Measurements from ENCODE around the gene KCNJ6. TPM values are rescaled to one million over a fixed set of nuclear protein-coding genes. Genes with fewer than 3 reads are reported as not detected.

Gene KCNJ6
- total and polyA plus RNA-seq, 2 donors from 2014 or later = 0.06 TPM; not detected in 1

GRCh38 chr21:37915497-37915911 lies 753 bp downstream of the KCNJ6 start:
- intact Hi-C loops (cut with DNase I) = no loop called here
- H3K9ac ChIP-seq (ENCODE audit: low read length in 3 of 3) = peak overlapping the region in 1 of 3 donors; percentile 13
- TF ChIP-seq, protein P1, sequence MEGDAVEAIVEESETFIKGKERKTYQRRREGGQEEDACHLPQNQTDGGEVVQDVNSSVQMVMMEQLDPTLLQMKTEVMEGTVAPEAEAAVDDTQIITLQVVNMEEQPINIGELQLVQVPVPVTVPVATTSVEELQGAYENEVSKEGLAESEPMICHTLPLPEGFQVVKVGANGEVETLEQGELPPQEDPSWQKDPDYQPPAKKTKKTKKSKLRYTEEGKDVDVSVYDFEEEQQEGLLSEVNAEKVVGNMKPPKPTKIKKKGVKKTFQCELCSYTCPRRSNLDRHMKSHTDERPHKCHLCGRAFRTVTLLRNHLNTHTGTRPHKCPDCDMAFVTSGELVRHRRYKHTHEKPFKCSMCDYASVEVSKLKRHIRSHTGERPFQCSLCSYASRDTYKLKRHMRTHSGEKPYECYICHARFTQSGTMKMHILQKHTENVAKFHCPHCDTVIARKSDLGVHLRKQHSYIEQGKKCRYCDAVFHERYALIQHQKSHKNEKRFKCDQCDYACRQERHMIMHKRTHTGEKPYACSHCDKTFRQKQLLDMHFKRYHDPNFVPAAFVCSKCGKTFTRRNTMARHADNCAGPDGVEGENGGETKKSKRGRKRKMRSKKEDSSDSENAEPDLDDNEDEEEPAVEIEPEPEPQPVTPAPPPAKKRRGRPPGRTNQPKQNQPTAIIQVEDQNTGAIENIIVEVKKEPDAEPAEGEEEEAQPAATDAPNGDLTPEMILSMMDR (IDR thresholded peaks at IDR 0.05; ENCODE audit: borderline replicate concordance, extremely low read depth, insufficient read depth) = no peak
- FAIRE-seq = no peak
- peaks cover 5% of the 10 kb centered on the region for H3K27me3 ChIP-seq (ENCODE audit: control insufficient read depth, insufficient read depth, low read length)
- no peak overlapping the region for H3K27ac ChIP-seq (ENCODE audit: low read depth in 2 of 2, low read length in 2 of 2)
- no peak overlapping the region for H3K4me3 ChIP-seq (ENCODE audit: low read length in 3 of 3)
- DNase-seq = peak in 3 of 5 donors; percentile 16 to 40 (median 18)
- peaks cover 0 to 2% (median 0%) of the 10 kb centered on the region in 3 donors for H3K4me1 ChIP-seq (ENCODE audit: control insufficient read depth in 2 of 3, insufficient read depth in 2 of 3, low read depth in 1 of 3, low read length in 3 of 3)
- H3K36me3 ChIP-seq (ENCODE audit: control insufficient read depth in 2 of 3, insufficient read depth in 3 of 3, low read length in 3 of 3) = no peaks in the 10 kb centered on the region
- no peaks in the 10 kb centered on the region for H3K9me3 ChIP-seq (ENCODE audit: control insufficient read depth in 2 of 3, insufficient read depth in 1 of 3, low read length in 3 of 3)

GRCh38 chr21:37912616-37913015 lies 3.6 kb downstream of the KCNJ6 start:
- FAIRE-seq (no peak), DNase-seq (no peak)
- H3K9me3 ChIP-seq (ENCODE audit: control insufficient read depth in 2 of 3, insufficient read depth in 1 of 3, low read length in 3 of 3) = no peaks in the 10 kb centered on the region
- intact Hi-C loops (cut with DNase I) = no loop called here
- no peak overlapping the region for H3K9ac ChIP-seq (ENCODE audit: low read length in 3 of 3)
- no peak overlapping the region for H3K27ac ChIP-seq (ENCODE audit: low read depth in 2 of 2, low read length in 2 of 2)
- H3K4me3 ChIP-seq (ENCODE audit: low read length in 3 of 3) = no peak overlapping the region
- peaks cover 5% of the 10 kb centered on the region for H3K27me3 ChIP-seq (ENCODE audit: control insufficient read depth, insufficient read depth, low read length)
- peaks cover 0 to 2% (median 0%) of the 10 kb centered on the region in 3 donors for H3K4me1 ChIP-seq (ENCODE audit: control insufficient read depth in 2 of 3, insufficient read depth in 2 of 3, low read depth in 1 of 3, low read length in 3 of 3)
- TF ChIP-seq, protein P1 (IDR thresholded peaks at IDR 0.05; ENCODE audit: borderline replicate concordance, extremely low read depth, insufficient read depth) = no peak
- H3K36me3 ChIP-seq (ENCODE audit: control insufficient read depth in 2 of 3, insufficient read depth in 3 of 3, low read length in 3 of 3) = no peaks in the 10 kb centered on the region

DNA sequence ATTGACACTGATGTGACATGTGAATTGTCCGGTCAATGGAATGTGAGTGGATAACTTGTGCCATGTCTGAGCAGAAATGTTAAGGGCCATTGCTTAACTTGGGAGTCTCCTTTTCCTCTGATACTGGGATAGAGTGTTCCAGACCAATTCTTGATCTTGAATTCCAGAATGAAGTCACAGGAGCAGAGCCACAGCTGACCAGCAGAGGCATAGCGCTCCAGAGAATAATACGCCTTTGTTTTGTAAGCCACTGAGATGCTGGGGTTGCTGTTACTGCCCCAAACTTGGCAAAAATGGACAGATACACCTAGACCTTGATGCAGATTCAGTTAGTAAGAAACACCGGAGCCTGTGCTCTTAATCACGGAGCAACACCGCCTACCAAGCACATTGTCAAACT lies 6.3 kb downstream of the KCNJ6 start:
- H3K4me3 ChIP-seq (ENCODE audit: low read length in 3 of 3) = no peak overlapping the region
- DNase-seq = no peak
- H3K9me3 ChIP-seq (ENCODE audit: control insufficient read depth in 2 of 3, insufficient read depth in 1 of 3, low read length in 3 of 3) = no peaks in the 10 kb centered on the region
- no peaks in the 10 kb centered on the region for H3K36me3 ChIP-seq (ENCODE audit: control insufficient read depth in 2 of 3, insufficient read depth in 3 of 3, low read length in 3 of 3)
- TF ChIP-seq, protein P1 (IDR thresholded peaks at IDR 0.05; ENCODE audit: borderline replicate concordance, extremely low read depth, insufficient read depth) = no peak
- H3K9ac ChIP-seq (ENCODE audit: low read length in 3 of 3) = no peak overlapping the region
- intact Hi-C loops (cut with DNase I) = no loop called here
- no peaks in the 10 kb centered on the region for H3K4me1 ChIP-seq (ENCODE audit: control insufficient read depth in 2 of 3, insufficient read depth in 2 of 3, low read depth in 1 of 3, low read length in 3 of 3)
- FAIRE-seq = no peak
- no peaks in the 10 kb centered on the region for H3K27me3 ChIP-seq (ENCODE audit: control insufficient read depth, insufficient read depth, low read length)
- H3K27ac ChIP-seq (ENCODE audit: low read depth in 2 of 2, low read length in 2 of 2) = no peak overlapping the region

- Histone ChIP-seq H3K4me1 (ENCODE audit: control insufficient read depth in 2 of 3, insufficient read depth in 2 of 3, low read depth in 1 of 3, low read length in 3 of 3) (no peaks in the 10 kb centered on the region), H3K36me3 (ENCODE audit: control insufficient read depth in 2 of 3, insufficient read depth in 3 of 3, low read length in 3 of 3) (no peaks in the 10 kb centered on the region), H3K9me3 (ENCODE audit: control insufficient read depth in 2 of 3, insufficient read depth in 1 of 3, low read length in 3 of 3) (no peaks in the 10 kb centered on the region), H3K27me3 (ENCODE audit: control insufficient read depth, insufficient read depth, low read length) (no peaks in the 10 kb centered on the region), H3K27ac (ENCODE audit: low read depth in 2 of 2, low read length in 2 of 2) (no peak overlapping the region), H3K4me3 (ENCODE audit: low read length in 3 of 3) (no peak overlapping the region), H3K9ac (ENCODE audit: low read length in 3 of 3) (no peak overlapping the region)
- FAIRE-seq = no peak
- DNase-seq = no peak
- intact Hi-C loops (cut with DNase I) = no loop called here
- TF ChIP-seq, protein P1 (IDR thresholded peaks at IDR 0.05; ENCODE audit: borderline replicate concordance, extremely low read depth, insufficient read depth) = no peak
Measured at GRCh38 chr21:37908691-37909090, 7.6 kb downstream of the KCNJ6 start.

Measured in kidney (tissue), 14 donors.